MCF 10A (cell line): ENCODE results near the gene CITED2. TPM values are rescaled to one million over a fixed set of nuclear protein-coding genes. Genes with fewer than 3 reads are reported as not detected.

ENCODE experiments used
- BruUV-seq: library from RNA; stranded (reverse); fragments of 400-500 nt; replicated peaks from 2 replicates; lab custom pipeline; 2021; lab: Mats Ljungman, UMichigan
- CTCF ChIA-PET: fragments of 300-600 bp; sonication (Branson Sonifier 250); formaldehyde crosslinking; extraction: SDS; loops from one replicate; lab custom pipeline; 2021; ENCODE audit warnings: antibody characterized with exemption, inconsistent platforms; lab: Yijun Ruan, JAX
- POLR2A ChIA-PET: fragments of 300-600, 350-650 bp; sonication (Branson Sonifier 250); formaldehyde crosslinking; extraction: SDS; loops from one replicate; lab custom pipeline; 2020; ENCODE audit warnings: antibody characterized with exemption, inconsistent platforms; lab: Yijun Ruan, JAX
- DNase-seq: peaks from one replicate; pipeline ENCODE4 v3.0.0-alpha.2; 2018; ENCODE audit not compliant: unreplicated experiment
- H3K27ac Mint-ChIP-seq: one replicate; pipeline ENCODE4 v1.8.0; 2022; ENCODE audit warnings: mild to moderate bottlenecking, low read depth, mixed read lengths; ENCODE audit not compliant: unreplicated experiment
- H3K27me3 Mint-ChIP-seq: one replicate; pipeline ENCODE4 v1.8.0; 2022; ENCODE audit warnings: mixed read lengths; ENCODE audit not compliant: insufficient read depth, unreplicated experiment
- H3K36me3 Mint-ChIP-seq: one replicate; pipeline ENCODE4 v1.8.0; 2022; ENCODE audit warnings: mild to moderate bottlenecking, moderate library complexity, mixed read lengths; ENCODE audit not compliant: insufficient read depth, unreplicated experiment
- H3K4me1 Mint-ChIP-seq: one replicate; pipeline ENCODE4 v1.8.0; 2022; ENCODE audit warnings: mixed read lengths; ENCODE audit not compliant: insufficient read depth, unreplicated experiment
- H3K4me3 Mint-ChIP-seq: one replicate; pipeline ENCODE4 v1.8.0; 2022; ENCODE audit warnings: mild to moderate bottlenecking, moderate library complexity, mixed read lengths; ENCODE audit not compliant: unreplicated experiment
- H3K9me3 Mint-ChIP-seq: one replicate; pipeline ENCODE4 v1.8.0; 2022; ENCODE audit warnings: mixed read lengths; ENCODE audit not compliant: unreplicated experiment
- CTCF ChIP-seq: fragments of 200-600 bp; IDR thresholded peaks from one replicate; pipeline ENCODE4 v1.8.0; 2022; ENCODE audit warnings: antibody characterized with exemption, mild to moderate bottlenecking; ENCODE audit not compliant: unreplicated experiment
- intact Hi-C: fragments of 100-400 bp; cut with micrococcal nuclease; formaldehyde crosslinking; loops from 2 replicates; pipeline ENCODE4 v1.14.1; 2022
- total RNA-seq: library from RNA; stranded (reverse); gene quantifications from 2 replicates; pipeline ENCODE4 v1.2.3, GENCODE V29; 2022

CITED2 gene
- total RNA-seq, 1 experiment from 2014 or later, result 50.4 TPM

- Mint-ChIP-seq H3K27me3 (no peaks in the 10 kb centered on the region), H3K36me3 (no peaks in the 10 kb centered on the region), H3K9me3 (no peaks in the 10 kb centered on the region), H3K4me1 (peaks cover 17% of the 10 kb centered on the region), H3K27ac (no peak overlapping the region), H3K4me3 (no peak overlapping the region)
- no TSS peak for BruUV-seq
- TF ChIP-seq CTCF, result no peak
- POLR2A ChIA-PET, result no interaction called here
- DNase-seq, result no peak
- intact Hi-C loops, result no loop called here
- CTCF ChIA-PET, result interaction anchor here (0.6 kb wide), 1 partner anchor 77 kb away, joined by 3 read pairs; no protein-coding TSS in a partner anchor
Observed at GRCh38 chr6:139341060-139341459, 33.4 kb downstream of the CITED2 start.

GRCh38 chr6:139338795-139339194, 35.7 kb downstream of the CITED2 start:
- no peaks in the 10 kb centered on the region for H3K36me3 Mint-ChIP-seq
- CTCF ChIA-PET, result interaction anchor here (1.0 kb wide), 1 partner anchor 101 kb away, joined by 3 read pairs; no protein-coding TSS in a partner anchor
- BruUV-seq, result no TSS peak
- no peak for TF ChIP-seq CTCF
- no peak overlapping the region for H3K4me3 Mint-ChIP-seq
- H3K4me1 Mint-ChIP-seq, result peaks cover 27% of the 10 kb centered on the region
- no peaks in the 10 kb centered on the region for H3K9me3 Mint-ChIP-seq
- intact Hi-C loops, result no loop called here
- no peak overlapping the region for H3K27ac Mint-ChIP-seq
- H3K27me3 Mint-ChIP-seq, result no peaks in the 10 kb centered on the region
- POLR2A ChIA-PET, result interaction anchor here (1.4 kb wide), 1 partner anchor 9 kb away, joined by 5 read pairs; no protein-coding TSS in a partner anchor
- DNase-seq, result peak; percentile 32

- Mint-ChIP-seq H3K27ac (no peak overlapping the region), H3K36me3 (no peaks in the 10 kb centered on the region), H3K9me3 (no peaks in the 10 kb centered on the region), H3K27me3 (no peaks in the 10 kb centered on the region), H3K4me3 (no peak overlapping the region), H3K4me1 (peaks cover 27% of the 10 kb centered on the region)
- peak; percentile 52 for DNase-seq
- no TSS peak for BruUV-seq
- intact Hi-C loops, result no loop called here
- CTCF ChIA-PET, result interaction anchor here (0.6 kb wide), 1 partner anchor 814 kb away, joined by 3 read pairs; no protein-coding TSS in a partner anchor
- POLR2A ChIA-PET, result no interaction called here
- no peak for TF ChIP-seq CTCF
Observed at GRCh38 chr6:139337830-139338229, 36.6 kb downstream of the CITED2 start.

- no peak overlapping the region for H3K4me3 Mint-ChIP-seq
- intact Hi-C loops, result no loop called here
- DNase-seq, result peak; percentile 10
- H3K27ac Mint-ChIP-seq, result peak overlapping the region; percentile 83
- H3K4me1 Mint-ChIP-seq, result peaks cover 27% of the 10 kb centered on the region
- no TSS peak for BruUV-seq
- H3K9me3 Mint-ChIP-seq, result no peaks in the 10 kb centered on the region
- H3K36me3 Mint-ChIP-seq, result no peaks in the 10 kb centered on the region
- TF ChIP-seq CTCF, result no peak
- POLR2A ChIA-PET, result interaction anchor here (1.1 to 3.6 kb wide), 2 partner anchors 8 to 38 kb away, joined by 3 to 11 read pairs; partner anchors contain the start of gene CITED2
- H3K27me3 Mint-ChIP-seq, result no peaks in the 10 kb centered on the region
- CTCF ChIA-PET, result no interaction called here
Observed at GRCh38 chr6:139337001-139337400, 37.4 kb downstream of the CITED2 start.
